ENCODE results near the gene CCSER1. TPM values are rescaled to one million over a fixed set of nuclear protein-coding genes. Genes with fewer than 3 reads are reported as not detected.

Gene CCSER1
- total RNA-seq, 1 donor from 2014 or later: 1.4 TPM

- H3K27me3 ChIP-seq (ENCODE audit: control insufficient read depth, insufficient read depth, low read length): no peaks in the 10 kb centered on the region
- TF ChIP-seq CTCF (IDR thresholded peaks at IDR 0.05; ENCODE audit: insufficient read depth, low read length, poor library complexity, severe bottlenecking): no peak
- no peaks in the 10 kb centered on the region for H3K36me3 ChIP-seq (ENCODE audit: control insufficient read depth, insufficient read depth, low read length)
- DNase-seq (ENCODE audit: low read depth): no peak
- no peak overlapping the region for H3K4me3 ChIP-seq (ENCODE audit: low read depth, low read length)
These were observed 445.8 kb downstream of the CCSER1 start for GRCh38 chr4:90572996-90573395.

DNA sequence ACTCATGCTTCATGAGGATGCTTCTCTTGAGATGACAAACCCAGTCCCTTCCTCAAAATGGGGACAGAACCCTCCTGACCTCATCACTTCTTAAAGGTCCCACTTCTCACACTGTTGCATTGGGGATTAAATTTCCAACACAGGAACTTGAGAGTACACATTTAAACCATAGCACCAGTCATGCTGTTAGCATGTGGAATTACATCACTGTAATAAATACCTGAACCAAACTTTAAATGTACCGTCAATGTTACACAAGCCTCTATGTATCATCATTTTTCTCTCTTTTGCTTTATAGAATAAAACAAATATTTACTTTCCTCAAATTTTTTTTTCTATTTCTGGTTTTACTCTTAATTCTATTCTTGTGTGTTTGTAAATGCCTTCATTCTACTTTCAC, 448.2 kb downstream of the CCSER1 start:
- DNase-seq (ENCODE audit: low read depth): no peak
- no peaks in the 10 kb centered on the region for H3K36me3 ChIP-seq (ENCODE audit: control insufficient read depth, insufficient read depth, low read length)
- no peaks in the 10 kb centered on the region for H3K27me3 ChIP-seq (ENCODE audit: control insufficient read depth, insufficient read depth, low read length)
- H3K4me3 ChIP-seq (ENCODE audit: low read depth, low read length): no peak overlapping the region
- no peak for TF ChIP-seq CTCF (IDR thresholded peaks at IDR 0.05; ENCODE audit: insufficient read depth, low read length, poor library complexity, severe bottlenecking)

DNA sequence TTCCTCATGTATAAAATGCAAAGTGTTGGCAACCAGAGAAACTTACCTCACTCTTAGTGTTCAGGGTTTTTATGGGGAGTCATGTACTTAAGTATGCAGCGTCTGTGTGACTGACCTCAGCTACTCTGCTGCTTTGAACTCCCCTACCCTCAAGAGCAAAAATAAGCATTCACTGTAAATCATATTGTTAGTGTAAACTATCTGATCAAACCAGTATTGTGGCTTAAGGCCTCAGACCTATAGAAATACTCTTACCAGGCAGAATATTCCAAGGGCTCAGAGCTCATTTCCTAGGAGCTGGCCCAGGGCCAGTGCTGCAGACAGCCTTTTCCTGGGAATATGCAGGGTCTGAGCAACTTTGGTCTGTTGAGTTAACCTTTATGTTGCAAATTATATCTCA, 453.1 kb downstream of the CCSER1 start:
- H3K27me3 ChIP-seq (ENCODE audit: control insufficient read depth, insufficient read depth, low read length): no peaks in the 10 kb centered on the region
- DNase-seq (ENCODE audit: low read depth): no peak
- H3K4me3 ChIP-seq (ENCODE audit: low read depth, low read length): no peak overlapping the region
- H3K36me3 ChIP-seq (ENCODE audit: control insufficient read depth, insufficient read depth, low read length): no peaks in the 10 kb centered on the region
- no peak for TF ChIP-seq CTCF (IDR thresholded peaks at IDR 0.05; ENCODE audit: insufficient read depth, low read length, poor library complexity, severe bottlenecking)

DNA sequence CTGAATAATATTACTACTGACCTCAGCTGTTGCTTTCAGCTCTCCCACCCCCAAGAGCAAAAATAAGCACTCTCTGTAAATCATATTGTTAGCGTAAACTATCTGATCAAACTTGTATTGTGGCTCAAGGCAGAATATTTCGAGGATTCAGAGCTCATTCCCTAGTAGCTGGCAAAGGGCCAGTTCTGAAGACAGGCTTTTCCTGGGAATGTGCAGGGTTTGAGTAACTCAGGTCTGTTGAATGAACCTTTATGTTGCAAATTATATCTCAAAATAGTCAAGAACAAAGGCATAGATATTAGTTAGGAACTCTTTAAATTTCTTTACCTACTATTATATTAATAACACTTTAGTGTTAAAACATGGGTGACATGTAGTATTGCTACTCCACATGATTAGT, 454.9 kb downstream of the CCSER1 start:
- no peaks in the 10 kb centered on the region for H3K36me3 ChIP-seq (ENCODE audit: control insufficient read depth, insufficient read depth, low read length)
- H3K27me3 ChIP-seq (ENCODE audit: control insufficient read depth, insufficient read depth, low read length): no peaks in the 10 kb centered on the region
- DNase-seq (ENCODE audit: low read depth): no peak
- TF ChIP-seq CTCF (IDR thresholded peaks at IDR 0.05; ENCODE audit: insufficient read depth, low read length, poor library complexity, severe bottlenecking): no peak
- H3K4me3 ChIP-seq (ENCODE audit: low read depth, low read length): no peak overlapping the region

- TF ChIP-seq CTCF (IDR thresholded peaks at IDR 0.05; ENCODE audit: insufficient read depth, low read length, poor library complexity, severe bottlenecking): no peak
- Histone ChIP-seq H3K4me3 (ENCODE audit: low read depth, low read length) (no peak overlapping the region), H3K36me3 (ENCODE audit: control insufficient read depth, insufficient read depth, low read length) (no peaks in the 10 kb centered on the region), H3K27me3 (ENCODE audit: control insufficient read depth, insufficient read depth, low read length) (no peaks in the 10 kb centered on the region)
- no peak for DNase-seq (ENCODE audit: low read depth)
These were observed 456.9 kb downstream of the CCSER1 start for GRCh38 chr4:90584051-90584450.

DNA sequence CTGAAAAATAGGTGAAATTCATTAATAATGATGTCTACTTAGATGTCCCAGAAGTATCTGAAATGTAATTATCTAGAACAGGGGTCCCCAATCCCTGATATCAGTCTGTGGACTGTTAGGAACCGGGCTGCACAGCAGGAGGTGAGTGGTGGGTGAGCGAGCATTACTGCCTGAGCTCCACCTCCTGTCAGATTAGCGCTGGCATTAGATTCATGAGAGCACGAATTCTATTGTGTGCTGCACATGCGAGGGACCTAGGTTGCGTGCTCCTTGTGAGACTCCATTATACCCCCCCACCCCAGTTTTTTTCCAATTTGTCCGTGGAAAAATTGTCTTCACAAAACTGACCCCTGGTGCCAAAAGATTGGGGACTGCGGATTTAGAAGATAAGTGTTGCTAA, 458.8 kb downstream of the CCSER1 start:
- Histone ChIP-seq H3K27me3 (ENCODE audit: control insufficient read depth, insufficient read depth, low read length) (no peaks in the 10 kb centered on the region), H3K4me3 (ENCODE audit: low read depth, low read length) (no peak overlapping the region), H3K36me3 (ENCODE audit: control insufficient read depth, insufficient read depth, low read length) (no peaks in the 10 kb centered on the region)
- no peak for TF ChIP-seq CTCF (IDR thresholded peaks at IDR 0.05; ENCODE audit: insufficient read depth, low read length, poor library complexity, severe bottlenecking)
- DNase-seq (ENCODE audit: low read depth): no peak

Data from kidney epithelial cell (primary cell).